Prostate gland (tissue), 2 donors: Measurements from ENCODE around the gene BORCS6.
A peak's percentile ranks its signal among the peaks of the same experiment; 100 is the strongest.

Experiments
- CTCF ChIP-seq, 4 experiments: fragments of 200-600 bp in 2 of 4; fragments of 450-650 bp in 2 of 4; sonication (generic) in 2 of 4; IDR thresholded peaks; 1 replicate in 3 of 4; 2 replicates in 1 of 4; pipeline ENCODE4 v1.5.1; 2016 to 2019; ENCODE audit warnings: antibody characterized with exemption in 4 of 4, mild to moderate bottlenecking in 2 of 4, moderate library complexity in 2 of 4
- POLR2A ChIP-seq: fragments of 450-650 bp; IDR thresholded peaks from one replicate; pipeline ENCODE4 v1.6.1; 2016; ENCODE audit warnings: antibody characterized with exemption, mild to moderate bottlenecking
- POLR2AphosphoS5 ChIP-seq: sonication (generic); formaldehyde crosslinking; IDR thresholded peaks from one replicate; pipeline ENCODE4 v1.6.1; 2017; ENCODE audit warnings: antibody characterized with exemption

GRCh38 chr17:8209907-8210760, 20.2 kb upstream of the BORCS6 start, which contains the start of gene AURKB:
- TF ChIP-seq CTCF (IDR thresholded peaks at IDR 0.05): no peak
- peak; percentile 23 for TF ChIP-seq POLR2A
- peak; percentile 92 for TF ChIP-seq POLR2AphosphoS5
